ENCODE measurements around the gene NEDD8.

The NEDD8 gene

DNA sequence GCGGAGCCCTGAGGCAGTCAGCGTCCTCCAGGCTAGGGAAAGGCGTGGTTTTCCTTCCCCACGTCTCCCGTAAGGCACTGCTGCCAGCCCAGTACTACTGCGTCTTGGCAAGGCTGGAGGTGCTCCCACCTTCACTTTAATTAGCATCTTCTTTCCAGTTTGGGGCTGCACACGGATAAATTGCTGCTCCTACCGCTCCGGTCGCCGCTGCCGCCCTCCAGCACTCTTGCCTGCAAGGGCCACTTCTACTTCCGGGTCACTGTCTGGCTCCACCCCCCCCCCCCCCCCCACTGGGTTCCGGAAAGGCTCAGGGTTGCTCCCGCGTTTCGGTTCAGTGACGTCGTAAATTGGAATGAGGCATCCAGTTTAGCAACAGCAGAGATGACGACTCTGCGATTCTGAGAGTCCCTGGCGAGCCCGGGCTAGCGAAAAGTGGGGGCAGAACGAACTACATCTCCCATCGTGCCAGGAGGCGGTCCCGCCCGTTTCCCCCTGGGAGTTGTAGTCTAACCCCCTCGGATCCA, at the start of gene NEDD8:
TSS of gene NEDD8 (minus strand) at position 247 of the 524 bp plus-strand sequence. CDS start at position 147, 100 bp downstream.
- DNase-seq: peak; percentile 84

DNA sequence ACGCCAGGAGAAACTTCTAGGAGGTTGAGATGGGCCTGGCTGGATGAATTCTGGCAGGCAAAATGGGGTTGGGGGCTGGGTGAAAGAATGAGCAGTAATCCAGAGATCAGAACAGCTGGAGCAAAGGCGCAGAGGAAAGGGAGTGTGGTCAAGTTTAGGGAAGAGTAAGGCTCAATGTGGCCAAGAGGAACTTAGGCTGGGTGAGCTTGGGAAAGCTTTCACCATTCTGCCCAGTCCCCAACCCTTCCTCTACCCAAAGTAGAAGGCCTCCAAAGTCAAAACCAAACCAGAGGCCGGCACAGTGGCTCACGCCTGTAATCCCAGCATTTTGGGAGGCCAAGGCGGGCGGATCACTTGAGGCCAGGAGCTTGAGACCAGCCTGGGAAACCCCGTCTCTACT, 49.5 kb upstream of the NEDD8 start:
- DNase-seq: no peak

DNA sequence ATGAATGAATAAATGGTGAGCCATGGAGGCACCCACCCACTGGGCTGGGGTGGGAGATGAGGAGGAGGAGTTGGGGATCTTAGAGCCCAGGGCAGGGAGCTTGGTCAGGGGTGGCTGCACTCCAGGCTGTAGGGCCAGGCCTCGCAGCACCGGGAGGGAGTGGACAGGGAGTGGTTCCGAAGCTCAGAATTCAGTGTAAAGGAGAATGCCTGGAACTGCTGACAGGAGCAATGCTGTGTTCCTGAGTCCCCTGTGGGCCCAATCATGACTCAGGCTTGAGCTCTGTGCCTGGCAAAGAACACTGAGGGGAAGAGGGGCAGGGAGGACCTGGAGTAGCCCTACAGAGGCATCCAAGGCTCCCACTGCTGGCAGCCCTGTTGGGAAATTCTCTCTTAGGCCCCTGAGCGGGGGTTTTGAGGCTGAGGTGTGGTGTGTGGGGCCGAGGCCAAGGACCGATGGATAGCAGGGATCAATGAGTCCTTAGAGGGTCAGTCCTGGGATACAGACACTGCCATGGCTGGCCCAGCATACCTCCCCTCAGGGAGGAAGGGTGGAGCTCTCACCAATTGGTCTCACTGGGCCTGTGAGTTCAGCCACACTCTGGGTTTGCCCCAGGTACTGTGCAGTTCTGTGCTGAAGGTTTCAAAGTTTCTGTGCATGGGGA, 48.8 kb upstream of the NEDD8 start:
- no peak for DNase-seq

DNA sequence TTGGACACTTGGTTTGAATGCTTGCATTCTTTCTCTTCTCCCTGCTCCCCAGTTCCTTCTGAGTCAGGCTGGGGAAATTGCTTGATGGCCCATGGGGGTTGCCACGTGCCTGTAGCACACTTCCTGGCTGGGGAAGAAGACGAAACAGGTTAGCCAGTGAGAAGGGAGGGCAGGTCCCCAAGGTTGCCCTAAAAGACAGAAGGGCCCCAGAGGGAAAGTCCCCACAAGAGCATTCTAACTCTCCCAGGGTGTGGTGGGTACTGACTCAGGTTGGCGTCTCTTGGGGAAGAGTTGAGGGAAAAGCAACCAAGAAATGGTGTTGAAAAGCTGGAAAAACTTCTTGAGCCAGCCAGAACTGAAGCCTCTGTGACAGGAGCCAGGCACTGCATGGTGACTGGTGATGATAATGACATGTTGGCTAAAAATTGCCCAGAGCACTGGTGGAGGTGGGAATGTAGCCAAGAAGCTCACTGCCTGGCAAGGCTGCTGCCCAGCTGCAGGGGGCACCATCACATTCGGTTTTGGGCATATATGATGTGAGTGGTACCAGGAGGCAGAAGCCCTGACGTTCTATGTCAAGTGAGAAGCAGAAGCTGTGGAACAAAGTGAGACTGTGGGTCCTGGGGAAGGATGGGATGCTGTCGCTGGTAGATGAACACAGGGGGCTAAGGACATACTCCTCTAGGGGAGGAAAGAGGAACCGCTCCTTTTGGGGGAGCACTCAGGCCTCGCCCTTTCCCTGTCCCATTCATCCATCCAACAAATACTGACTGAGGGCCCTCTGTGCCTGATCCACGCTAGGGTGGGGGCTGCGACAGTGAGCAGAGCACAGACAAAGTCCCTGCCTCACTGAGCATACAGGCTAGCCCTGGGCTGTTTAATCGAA, 47.4 kb upstream of the NEDD8 start:
- DNase-seq: no peak

DNA sequence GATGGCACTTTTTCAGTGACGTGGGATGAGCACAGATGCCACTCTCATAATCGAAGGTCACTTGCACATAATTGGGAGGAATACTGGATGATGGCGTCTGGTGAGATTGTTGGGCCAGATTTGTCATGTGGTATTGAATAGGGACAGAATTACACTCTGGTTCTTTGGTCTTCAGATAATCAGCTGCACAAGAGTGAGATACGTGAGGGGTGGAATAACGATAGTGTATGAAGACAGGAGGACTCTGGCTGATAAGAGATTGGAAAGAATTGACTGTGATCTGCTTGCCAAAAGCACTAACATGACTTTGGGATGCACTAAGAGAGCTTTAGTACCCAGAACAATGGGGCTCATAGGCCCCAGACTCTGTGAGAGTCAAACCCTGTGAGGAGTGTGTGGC, 46.3 kb upstream of the NEDD8 start:
- no peak for DNase-seq

DNA sequence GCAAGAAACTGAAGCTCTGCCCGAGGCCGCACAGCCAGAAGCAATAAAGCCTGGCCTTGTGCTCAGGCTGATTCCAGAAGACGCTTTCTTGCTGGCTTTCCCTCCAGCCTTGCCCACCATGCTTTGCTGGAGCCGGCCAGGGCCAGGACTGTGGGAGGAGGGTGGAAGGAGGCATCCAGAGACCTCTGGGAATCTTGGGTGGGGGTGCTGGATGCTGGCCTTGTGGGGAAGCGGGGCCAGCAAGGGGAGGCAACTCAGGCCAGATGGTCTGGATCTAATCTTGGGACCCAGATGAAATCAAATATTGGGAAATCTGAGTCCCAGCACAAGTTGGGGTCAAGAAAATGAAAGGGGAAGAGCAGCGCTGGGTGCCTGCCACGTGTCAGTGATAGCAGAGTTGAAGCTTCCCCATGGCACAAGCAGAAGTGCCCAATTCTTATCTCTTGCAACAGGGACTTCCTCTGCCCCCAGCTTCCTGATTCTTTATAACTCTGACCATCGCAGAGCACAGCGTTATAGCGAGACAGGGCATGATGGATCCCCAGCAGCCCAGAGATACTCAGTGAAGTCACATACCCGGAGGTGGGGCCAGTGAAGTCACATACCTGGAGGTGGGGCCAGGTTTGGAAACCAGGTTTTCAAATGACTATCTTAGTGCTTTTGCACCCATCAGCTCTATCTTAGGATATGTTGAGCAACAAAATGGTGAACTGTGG, 45.6 kb upstream of the NEDD8 start:
- no peak for DNase-seq

DNA sequence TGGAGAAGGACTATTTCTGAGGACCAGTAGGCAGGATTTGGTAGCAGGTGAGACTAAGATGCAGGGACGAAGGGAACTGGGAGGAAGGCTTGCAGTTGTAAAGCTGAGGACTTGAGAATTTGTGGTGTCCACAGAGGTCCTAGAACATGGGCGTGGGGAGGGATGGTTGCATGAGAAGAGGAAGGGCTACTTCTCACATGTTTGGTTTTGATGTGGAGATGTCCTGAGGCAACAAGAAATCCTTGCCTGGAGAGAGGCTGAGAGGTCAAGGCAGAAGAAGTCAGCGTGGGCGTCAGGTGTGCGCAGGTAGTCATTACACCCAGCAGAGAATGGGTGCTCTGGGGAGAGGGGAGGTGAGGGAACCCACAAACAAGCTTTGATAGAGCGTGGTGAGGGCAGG, 44.9 kb upstream of the NEDD8 start:
- no peak for DNase-seq

DNA sequence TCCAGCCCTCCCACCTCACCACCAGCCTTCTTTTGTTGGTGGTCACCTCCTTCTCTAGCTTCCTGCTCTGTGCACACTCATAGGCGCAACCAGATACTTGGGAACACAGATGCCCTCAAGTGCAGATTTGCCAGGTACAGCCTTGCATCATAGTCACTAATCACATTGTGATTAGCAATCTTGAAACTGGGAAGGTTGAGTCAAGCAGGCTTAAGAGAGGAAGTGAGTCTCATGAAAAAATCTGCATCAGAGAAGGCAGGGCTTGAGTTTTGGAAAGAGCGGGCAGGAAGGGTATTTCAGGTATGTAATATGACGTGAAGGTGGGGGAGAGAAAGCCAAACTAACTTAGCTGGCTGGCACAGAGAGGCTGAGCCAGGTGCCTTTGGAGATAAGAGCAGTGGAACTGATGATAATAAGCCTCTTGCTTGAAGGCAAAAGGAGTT, 42.0 kb upstream of the NEDD8 start:
- no peak for DNase-seq

DNA sequence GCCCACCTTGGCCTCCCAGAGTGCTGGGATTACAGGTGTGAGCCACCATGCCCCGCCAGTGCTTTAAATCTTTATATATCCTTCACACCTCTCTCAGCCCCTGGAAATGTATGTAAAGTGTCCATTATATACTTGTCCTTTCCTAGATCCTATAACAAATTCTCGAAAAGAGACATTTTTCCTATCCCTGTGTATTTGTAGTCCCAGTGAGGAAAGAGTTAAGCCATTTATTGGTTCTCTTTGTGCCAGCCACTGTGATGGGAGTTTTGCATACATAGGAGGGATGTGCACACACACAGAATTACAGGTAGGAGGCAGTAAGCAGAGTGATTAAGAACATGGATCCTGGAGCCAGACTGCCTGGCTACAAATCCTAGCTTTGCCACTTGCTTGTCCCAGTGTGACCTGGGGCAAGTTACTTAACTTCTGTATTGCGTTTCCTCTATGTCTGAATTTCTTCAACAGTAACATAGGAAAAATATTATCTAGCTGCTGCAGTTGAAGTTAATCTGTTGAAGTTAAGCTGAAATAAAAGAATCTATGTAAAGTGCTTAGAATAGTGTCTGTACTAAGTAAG, 41.3 kb upstream of the NEDD8 start:
- no peak for DNase-seq

DNA sequence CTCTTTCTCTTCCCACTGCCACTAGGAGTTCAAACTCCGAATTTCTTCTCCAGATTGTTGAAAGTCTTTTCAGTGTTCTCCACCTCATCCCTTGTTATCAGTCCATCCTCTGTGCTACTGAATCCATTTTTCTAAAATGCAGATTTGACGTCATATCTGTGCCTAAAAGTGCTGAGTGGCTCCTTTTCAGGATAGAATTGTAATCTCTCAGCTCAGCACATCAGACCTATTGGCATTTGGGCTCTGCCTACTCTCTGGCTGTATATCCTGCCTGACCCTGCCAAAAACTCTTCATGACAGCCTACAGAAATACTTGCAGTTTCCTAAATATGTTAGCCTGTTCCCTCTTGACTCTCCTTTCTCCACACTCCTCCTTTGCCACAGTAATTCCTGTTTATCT, 40.3 kb upstream of the NEDD8 start:
- no peak for DNase-seq

DNA sequence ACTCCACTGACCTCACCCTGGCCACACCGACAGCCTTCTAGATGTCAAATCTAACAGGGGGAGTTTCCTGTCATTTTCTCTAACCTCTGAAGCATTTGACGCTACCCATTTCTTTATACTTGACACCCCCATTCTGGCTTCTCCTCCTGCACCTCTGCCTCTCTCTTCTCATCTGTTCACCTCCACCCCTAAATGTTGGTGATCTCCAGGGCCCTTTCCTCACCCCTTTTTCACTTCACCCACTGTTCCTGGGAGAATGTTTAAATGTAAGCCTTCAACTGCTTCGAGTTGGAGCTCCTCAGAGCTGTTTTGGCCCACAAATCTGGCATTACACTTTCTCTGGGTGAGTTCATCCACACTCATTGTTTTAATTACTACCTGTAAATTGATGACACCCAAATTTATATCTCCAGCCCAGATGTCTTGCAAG, 39.7 kb upstream of the NEDD8 start:
- no peak for DNase-seq

DNA sequence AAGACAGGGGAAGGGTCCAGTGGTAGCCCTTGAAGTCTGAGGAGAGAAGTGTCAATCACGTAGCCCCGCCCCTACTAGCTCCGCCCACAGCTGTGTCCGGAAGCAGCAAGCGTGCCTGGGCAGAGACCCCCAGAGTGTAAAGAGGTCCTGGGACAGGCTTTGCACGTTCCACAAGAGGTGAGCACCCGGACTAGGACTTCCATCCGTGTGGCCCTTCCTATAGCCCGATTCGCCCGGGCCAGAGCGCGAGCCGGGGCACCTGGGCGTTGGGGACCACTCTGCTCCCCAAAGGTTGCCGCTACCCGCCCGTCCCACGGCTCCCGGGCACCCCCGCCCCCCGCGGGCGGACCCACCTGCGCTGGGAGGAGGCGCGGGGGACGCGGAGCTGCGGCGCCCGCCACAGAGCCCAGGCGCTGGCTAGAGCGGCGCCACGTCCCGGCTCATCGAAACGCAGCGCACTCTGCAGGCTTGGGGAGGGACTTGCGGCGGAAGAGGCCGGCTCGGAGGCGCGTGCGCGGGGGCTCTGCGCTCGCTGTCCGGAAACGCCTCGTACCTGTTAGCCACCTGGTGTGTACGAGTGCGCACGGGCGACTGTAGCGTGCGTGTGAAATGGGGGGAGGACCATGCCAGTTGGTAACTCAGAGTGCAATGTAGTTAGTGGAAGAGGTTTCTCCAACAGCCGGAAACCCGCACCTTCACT, 39.1 kb upstream of the NEDD8 start, which contains the start of gene RABGGTA:
TSS of gene RABGGTA (minus strand) at position 464 of the 700 bp plus-strand sequence. CDS start 482 bp downstream, outside the sequence.
- peak; percentile 91 for DNase-seq

DNA sequence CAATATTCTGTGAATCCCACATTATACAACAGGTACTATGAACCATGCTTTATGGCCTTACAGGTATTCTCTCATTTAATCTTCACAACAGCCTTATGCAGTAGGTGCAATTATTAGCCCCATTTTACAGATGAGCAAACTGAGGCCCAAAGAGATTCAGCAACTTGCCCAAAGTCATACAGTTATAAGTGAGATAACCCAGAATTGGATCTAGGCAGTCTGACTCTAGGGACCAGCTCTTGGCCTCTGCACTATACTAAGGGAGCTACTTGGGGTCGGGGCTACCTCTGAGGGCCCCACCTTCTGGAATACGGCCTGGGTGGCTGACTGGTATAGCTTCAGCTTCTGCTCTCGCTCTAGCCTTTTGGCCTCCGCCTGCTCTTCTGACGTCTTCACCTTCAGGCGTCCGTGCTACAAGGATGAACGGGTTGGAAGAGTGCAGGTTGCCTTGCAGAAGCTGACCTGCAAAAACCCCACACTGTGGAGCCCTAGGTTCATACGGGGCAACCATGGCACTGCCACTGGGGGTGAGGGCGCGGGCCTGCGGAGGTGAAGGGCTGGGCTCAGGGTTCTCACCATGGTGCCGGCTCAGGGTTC, 38.5 kb upstream of the NEDD8 start:
- DNase-seq: no peak

DNA sequence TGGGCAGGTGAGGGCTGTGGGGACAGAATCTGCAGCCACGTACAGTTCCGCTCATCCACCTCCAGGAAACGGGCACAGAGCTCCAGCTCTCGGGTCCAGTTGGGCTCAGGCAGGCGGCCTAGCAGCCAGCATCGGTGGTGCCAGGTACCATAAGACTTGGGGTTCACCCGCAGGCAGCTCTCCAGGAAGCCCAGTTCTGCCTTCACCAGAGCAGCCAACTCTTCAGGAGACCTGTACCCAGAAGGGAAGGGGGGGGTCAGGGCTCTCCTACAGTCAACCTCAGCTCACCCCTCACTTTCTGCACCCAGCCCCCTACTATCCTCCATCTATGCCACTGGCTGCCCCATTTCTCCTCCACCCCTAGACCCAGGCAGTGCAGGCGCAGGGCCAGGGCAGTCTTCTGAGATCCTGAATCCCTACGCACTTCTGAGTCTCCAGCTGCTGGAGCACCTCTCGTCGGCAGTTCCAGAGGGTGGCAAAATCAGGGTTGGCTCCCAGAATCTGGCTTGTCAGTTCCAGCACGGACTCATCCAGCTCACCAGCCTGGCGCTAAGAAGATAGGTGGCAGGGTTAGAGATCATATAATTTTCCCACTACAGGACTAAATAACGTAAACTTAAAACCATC, 37.9 kb upstream of the NEDD8 start:
- DNase-seq: no peak

DNA sequence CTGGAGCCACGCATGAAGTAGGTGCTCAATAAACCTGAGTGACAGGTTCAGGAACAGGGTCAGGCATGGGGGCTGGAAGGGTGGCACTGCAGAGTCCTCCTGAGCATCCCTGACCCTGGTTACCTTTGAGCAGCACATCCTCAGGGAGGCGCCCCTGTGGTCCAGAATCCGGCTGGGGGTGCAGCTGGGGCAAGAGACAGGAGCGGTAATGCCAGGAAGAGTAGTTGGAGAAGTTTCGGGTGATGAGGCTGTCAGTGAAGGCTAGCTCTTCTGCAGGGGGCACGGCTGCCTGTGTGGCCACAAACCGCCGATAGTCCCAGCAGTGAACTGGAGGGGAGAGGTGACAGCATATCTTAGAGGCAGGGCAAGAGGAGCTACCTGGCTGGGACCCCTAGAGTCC, 37.2 kb upstream of the NEDD8 start:
- DNase-seq: no peak

DNA sequence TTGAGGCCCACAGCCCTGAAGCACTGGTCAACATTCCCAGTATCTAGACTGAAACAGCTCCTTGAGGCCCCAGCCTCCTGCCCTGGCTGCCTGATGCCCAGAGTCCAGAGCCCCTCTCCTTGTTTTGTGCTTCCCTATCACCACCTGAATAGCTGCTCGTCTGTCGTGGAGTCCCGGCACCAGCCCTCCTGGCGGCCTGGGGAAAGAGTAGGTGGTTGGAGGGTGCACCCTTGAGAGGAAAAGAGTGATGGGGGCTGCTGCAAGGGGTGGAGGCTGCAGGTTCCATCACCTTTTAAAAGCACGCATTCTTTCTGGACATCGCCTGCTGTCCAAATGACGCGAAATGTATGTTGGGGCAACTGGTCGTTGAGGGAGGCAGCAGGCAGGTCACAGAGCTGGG, 36.1 kb upstream of the NEDD8 start:
- DNase-seq: no peak

DNA sequence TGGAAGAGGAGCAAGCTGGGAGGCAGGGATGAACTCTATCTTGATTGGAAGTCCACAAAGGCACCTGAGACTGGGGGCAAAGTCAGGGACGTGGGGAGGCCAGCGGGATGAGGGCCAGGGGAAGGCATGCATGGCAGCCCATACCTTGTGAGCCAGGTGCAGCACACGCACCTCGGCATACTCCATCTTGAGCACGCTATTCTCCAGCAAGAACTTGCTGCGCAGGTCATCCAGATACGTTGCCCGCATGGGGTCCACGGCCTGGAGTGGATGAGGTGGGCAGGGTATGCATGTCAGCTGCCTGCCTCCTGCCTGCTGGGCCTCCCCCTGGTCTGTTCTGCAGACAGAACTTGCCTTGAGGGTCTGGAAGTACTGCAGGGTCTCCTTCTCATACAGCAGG, 35.3 kb upstream of the NEDD8 start:
- no peak for DNase-seq

DNA sequence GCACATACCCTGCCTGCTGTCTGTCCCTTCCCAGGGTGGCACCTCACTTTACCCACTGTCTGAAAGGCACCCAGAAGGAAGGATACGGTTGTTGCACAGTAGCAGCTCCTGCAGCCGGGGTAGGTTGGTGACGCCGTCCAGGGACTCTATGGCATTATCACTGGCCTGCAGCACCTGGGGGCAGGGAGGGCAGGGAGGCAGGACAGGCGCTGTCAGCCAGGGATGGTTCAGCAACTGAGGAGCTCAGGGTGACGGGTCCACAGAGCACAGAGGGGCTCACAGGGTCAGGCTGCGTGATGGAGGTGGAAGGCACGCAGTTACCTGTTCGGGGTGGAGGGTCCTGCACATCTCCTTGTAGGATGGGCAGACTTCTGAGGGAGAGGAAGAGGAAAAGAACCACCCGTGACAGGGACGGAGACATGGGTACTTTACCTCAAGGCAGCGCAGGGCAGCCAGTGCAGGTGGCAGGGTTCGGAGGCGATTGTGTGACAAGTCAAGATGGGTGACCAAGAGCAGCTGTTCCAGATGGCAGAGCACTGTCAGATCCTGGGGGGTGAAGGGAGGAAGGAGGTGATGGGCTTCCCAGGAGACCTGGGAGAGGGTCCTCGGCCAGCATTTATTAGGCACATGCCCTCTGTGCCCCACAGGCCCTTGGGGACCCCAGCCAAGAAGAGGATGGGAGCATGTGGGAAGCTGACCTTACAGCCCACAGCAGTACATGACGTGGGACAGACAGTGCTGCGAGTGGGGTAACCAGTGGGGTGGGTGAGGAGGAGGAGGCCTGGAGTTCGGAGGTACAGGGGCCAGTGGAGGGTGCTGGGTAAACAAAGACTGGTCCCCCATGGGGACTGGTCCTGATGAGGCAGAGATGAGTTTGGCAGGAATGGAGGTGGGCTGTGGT, 34.4 kb upstream of the NEDD8 start:
- DNase-seq: no peak

DNA sequence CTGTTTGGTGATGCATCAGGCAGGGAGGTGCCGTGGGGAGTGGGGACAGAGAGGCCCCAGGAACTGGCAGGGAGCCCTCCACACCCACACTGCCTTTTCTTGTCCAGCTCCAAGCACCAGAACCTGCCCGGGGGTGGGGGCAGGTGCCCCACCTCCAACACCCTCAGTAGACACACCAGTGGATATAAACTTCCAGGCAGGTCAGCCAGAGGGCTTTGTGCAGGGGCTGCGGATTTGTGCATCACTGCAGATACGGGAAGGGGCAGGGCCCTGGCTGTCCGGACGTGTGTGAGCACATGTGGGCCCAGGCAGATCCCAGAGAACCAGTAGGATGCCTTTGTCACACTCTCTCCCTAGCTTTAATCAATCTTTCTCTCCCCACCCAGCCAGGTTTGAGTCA, 32.1 kb upstream of the NEDD8 start:
- no peak for DNase-seq

DNA sequence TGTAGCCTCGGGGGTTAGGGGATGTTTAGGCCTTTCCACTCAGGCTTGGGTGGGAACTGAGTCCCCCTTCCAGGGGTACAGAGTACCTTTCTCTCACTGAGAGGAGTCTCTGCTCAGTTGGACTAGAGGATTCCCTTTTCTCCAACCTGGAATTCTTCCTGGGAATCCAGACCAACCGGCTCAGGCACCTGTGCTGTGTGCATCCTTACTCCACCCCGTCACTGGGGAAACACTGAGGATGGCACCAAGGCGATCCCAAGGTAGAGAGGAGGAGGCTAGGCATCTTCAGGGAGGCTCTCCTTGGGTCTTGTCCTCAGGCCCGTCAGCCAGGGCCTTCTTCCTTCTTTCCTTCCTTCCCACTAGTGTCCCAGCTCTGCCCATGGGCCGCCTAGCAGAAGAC, 31.7 kb upstream of the NEDD8 start:
- DNase-seq: no peak

Measured in NCI-H2029 (cell line).